ENCODE data around the gene KIAA1328. TPM values are rescaled to one million over a fixed set of nuclear protein-coding genes. Genes with fewer than 3 reads are reported as not detected.

The KIAA1328 gene
- polyA plus RNA-seq, 2 of the 4 experiments (the other 2 are of a cell fraction) = 1.7 to 3.9 TPM

GRCh38 chr18:37258819-37259218 lies 429.9 kb downstream of the KIAA1328 start:
- CTCF ChIA-PET = no interaction called here
- POLR2A ChIA-PET = no interaction called here
- no peak for ATAC-seq
- no peak for DNase-seq (ENCODE audit: low read depth in 1 of 2, low spot score in 1 of 2)
- H3K4me2 ChIP-seq = no peak overlapping the region
- no peak overlapping the region for H3K27ac ChIP-seq
- H3K4me3 ChIP-seq = no peak overlapping the region
- H3K4me1 ChIP-seq = no peaks in the 10 kb centered on the region
- no peaks in the 10 kb centered on the region for H3K9me3 ChIP-seq
- TF ChIP-seq, protein P1, sequence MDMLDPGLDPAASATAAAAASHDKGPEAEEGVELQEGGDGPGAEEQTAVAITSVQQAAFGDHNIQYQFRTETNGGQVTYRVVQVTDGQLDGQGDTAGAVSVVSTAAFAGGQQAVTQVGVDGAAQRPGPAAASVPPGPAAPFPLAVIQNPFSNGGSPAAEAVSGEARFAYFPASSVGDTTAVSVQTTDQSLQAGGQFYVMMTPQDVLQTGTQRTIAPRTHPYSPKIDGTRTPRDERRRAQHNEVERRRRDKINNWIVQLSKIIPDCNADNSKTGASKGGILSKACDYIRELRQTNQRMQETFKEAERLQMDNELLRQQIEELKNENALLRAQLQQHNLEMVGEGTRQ (IDR thresholded peaks at IDR 0.05) = no peak
- TF ChIP-seq, protein P2, sequence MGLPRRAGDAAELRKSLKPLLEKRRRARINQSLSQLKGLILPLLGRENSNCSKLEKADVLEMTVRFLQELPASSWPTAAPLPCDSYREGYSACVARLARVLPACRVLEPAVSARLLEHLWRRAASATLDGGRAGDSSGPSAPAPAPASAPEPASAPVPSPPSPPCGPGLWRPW (IDR thresholded peaks at IDR 0.05) = no peak
- no peak for TF ChIP-seq POLR2AphosphoS2 (conservative IDR thresholded peaks at IDR 0.05; ENCODE audit: low read length)
- TF ChIP-seq KDM5A (IDR thresholded peaks at IDR 0.05) = no peak
- TF ChIP-seq, protein P3, sequence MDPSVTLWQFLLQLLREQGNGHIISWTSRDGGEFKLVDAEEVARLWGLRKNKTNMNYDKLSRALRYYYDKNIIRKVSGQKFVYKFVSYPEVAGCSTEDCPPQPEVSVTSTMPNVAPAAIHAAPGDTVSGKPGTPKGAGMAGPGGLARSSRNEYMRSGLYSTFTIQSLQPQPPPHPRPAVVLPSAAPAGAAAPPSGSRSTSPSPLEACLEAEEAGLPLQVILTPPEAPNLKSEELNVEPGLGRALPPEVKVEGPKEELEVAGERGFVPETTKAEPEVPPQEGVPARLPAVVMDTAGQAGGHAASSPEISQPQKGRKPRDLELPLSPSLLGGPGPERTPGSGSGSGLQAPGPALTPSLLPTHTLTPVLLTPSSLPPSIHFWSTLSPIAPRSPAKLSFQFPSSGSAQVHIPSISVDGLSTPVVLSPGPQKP (IDR thresholded peaks at IDR 0.05; ENCODE audit: low read depth, low read length) = no peak
- no peak for TF ChIP-seq FOSB (CRISPR knock-in tag; IDR thresholded peaks at IDR 0.05)
- no peak for TF ChIP-seq RNF2 (IDR thresholded peaks at IDR 0.05; ENCODE audit: borderline replicate concordance, low read depth)
- TF ChIP-seq HEYL (CRISPR knock-in tag; IDR thresholded peaks at IDR 0.05) = no peak
- no peak for TF ChIP-seq HOXB5 (CRISPR knock-in tag; IDR thresholded peaks at IDR 0.05)
- TF ChIP-seq POLR2A (IDR thresholded peaks at IDR 0.05; ENCODE audit: low read length) = no peak
- no peak for FAIRE-seq
- 50% methylated on average over 10 of the region's 11 CpGs for WGBS (ENCODE audit: missing lambda C conversion rate)

GRCh38 chr18:37259711-37260110 lies 430.8 kb downstream of the KIAA1328 start:
- CTCF ChIA-PET = no interaction called here
- FAIRE-seq = no peak
- Histone ChIP-seq H3K4me1 (no peaks in the 10 kb centered on the region), H3K4me2 (no peak overlapping the region), H3K27ac (no peak overlapping the region), H3K9me3 (no peaks in the 10 kb centered on the region), H3K4me3 (no peak overlapping the region)
- no peak for DNase-seq (ENCODE audit: low read depth in 1 of 2, low spot score in 1 of 2)
- TF ChIP-seq, protein P2 (IDR thresholded peaks at IDR 0.05) = no peak
- TF ChIP-seq, protein P4, sequence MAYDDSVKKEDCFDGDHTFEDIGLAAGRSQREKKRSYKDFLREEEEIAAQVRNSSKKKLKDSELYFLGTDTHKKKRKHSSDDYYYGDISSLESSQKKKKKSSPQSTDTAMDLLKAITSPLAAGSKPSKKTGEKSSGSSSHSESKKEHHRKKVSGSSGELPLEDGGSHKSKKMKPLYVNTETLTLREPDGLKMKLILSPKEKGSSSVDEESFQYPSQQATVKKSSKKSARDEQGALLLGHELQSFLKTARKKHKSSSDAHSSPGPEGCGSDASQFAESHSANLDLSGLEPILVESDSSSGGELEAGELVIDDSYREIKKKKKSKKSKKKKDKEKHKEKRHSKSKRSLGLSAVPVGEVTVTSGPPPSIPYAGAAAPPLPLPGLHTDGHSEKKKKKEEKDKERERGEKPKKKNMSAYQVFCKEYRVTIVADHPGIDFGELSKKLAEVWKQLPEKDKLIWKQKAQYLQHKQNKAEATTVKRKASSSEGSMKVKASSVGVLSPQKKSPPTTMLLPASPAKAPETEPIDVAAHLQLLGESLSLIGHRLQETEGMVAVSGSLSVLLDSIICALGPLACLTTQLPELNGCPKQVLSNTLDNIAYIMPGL (CRISPR knock-in tag; IDR thresholded peaks at IDR 0.05; ENCODE audit: borderline replicate concordance) = no peak
- TF ChIP-seq HOXB5 (CRISPR knock-in tag; IDR thresholded peaks at IDR 0.05) = no peak
- TF ChIP-seq RNF2 (IDR thresholded peaks at IDR 0.05; ENCODE audit: borderline replicate concordance, low read depth) = no peak
- TF ChIP-seq ZFP36 (IDR thresholded peaks at IDR 0.05; ENCODE audit: borderline replicate concordance, partially characterized antibody) = no peak
- no peak for TF ChIP-seq KDM1A (IDR thresholded peaks at IDR 0.05; ENCODE audit: low read depth)
- TF ChIP-seq POLR2AphosphoS2 (conservative IDR thresholded peaks at IDR 0.05; ENCODE audit: low read length) = no peak
- no peak for TF ChIP-seq CHD4 (IDR thresholded peaks at IDR 0.05; ENCODE audit: borderline replicate concordance)
- no peak for TF ChIP-seq ESRRA (IDR thresholded peaks at IDR 0.05; ENCODE audit: borderline replicate concordance, low read length)
- TF ChIP-seq NPAS2 (CRISPR knock-in tag; IDR thresholded peaks at IDR 0.05; ENCODE audit: borderline replicate concordance) = no peak
- WGBS (ENCODE audit: missing lambda C conversion rate) = 33% methylated on average over 4 of the region's 5 CpGs
- POLR2A ChIA-PET = no interaction called here
- ATAC-seq = no peak

GRCh38 chr18:37260367-37261093 lies 431.6 kb downstream of the KIAA1328 start:
- Histone ChIP-seq H3K9me3 (no peaks in the 10 kb centered on the region), H3K4me2 (no peak overlapping the region), H3K4me1 (no peaks in the 10 kb centered on the region), H3K4me3 (no peak overlapping the region), H3K27ac (no peak overlapping the region)
- POLR2A ChIA-PET = no interaction called here
- no peak for FAIRE-seq
- TF ChIP-seq CHD4 (IDR thresholded peaks at IDR 0.05; ENCODE audit: borderline replicate concordance) = no peak
- no peak for TF ChIP-seq PBX3 (IDR thresholded peaks at IDR 0.05)
- WGBS (ENCODE audit: missing lambda C conversion rate) = 34% methylated on average over 6 of the region's 10 CpGs
- CTCF ChIA-PET = no interaction called here
- ATAC-seq = no peak
- no peak for DNase-seq (ENCODE audit: low read depth in 1 of 2, low spot score in 1 of 2)
